ENCODE measurements around the gene MYT1. TPM values are rescaled to one million over a fixed set of nuclear protein-coding genes. Genes with fewer than 3 reads are reported as not detected.

MYT1 gene
- polyA plus RNA-seq, 1 donor from 2014 or later, result 35.8 TPM

- Histone ChIP-seq H3K9me2 (ENCODE audit: insufficient read depth, low read length) (no peaks in the 10 kb centered on the region), H4K20me1 (ENCODE audit: insufficient read depth) (no peaks in the 10 kb centered on the region), H3K9me3 (ENCODE audit: low read length) (no peaks in the 10 kb centered on the region), H3K36me3 (ENCODE audit: insufficient read depth, low read length) (peaks cover 9% of the 10 kb centered on the region), H2AFZ (ENCODE audit: low read depth, low read length) (no peak overlapping the region), H3K4me2 (ENCODE audit: low read length) (no peak overlapping the region), H3K4me3 (ENCODE audit: low read length) (no peak overlapping the region), H3K27ac (ENCODE audit: low read length) (no peak overlapping the region), H3K9ac (ENCODE audit: low read length) (no peak overlapping the region), H3F3A (ENCODE audit: insufficient read depth, low read length, poor library complexity, severe bottlenecking) (no peaks in the 10 kb centered on the region), H3K27me3 (ENCODE audit: insufficient read depth, low read depth, low read length) (no peaks in the 10 kb centered on the region), H3K79me2 (replicated peaks; ENCODE audit: insufficient read depth, low read length) (no peaks in the 10 kb centered on the region)
- TF ChIP-seq EP300 (conservative IDR thresholded peaks at IDR 0.05; ENCODE audit: poor library complexity, severe bottlenecking) (no peak), POLR2AphosphoS5 (IDR thresholded peaks at IDR 0.05) (no peak), MXI1 (conservative IDR thresholded peaks at IDR 0.05; ENCODE audit: poor library complexity, severe bottlenecking) (no peak), SMC3 (conservative IDR thresholded peaks at IDR 0.05; ENCODE audit: poor library complexity) (no peak), RAD21 (conservative IDR thresholded peaks at IDR 0.05) (no peak), EZH2 (IDR thresholded peaks at IDR 0.05; ENCODE audit: borderline replicate concordance, insufficient read depth, low read length, poor library complexity, severe bottlenecking) (no peak), TAF1 (IDR thresholded peaks at IDR 0.05; ENCODE audit: low read depth) (no peak), CTCF (IDR thresholded peaks at IDR 0.05; ENCODE audit: poor library complexity, severe bottlenecking) (no peak)
- TF ChIP-seq, protein P1, sequence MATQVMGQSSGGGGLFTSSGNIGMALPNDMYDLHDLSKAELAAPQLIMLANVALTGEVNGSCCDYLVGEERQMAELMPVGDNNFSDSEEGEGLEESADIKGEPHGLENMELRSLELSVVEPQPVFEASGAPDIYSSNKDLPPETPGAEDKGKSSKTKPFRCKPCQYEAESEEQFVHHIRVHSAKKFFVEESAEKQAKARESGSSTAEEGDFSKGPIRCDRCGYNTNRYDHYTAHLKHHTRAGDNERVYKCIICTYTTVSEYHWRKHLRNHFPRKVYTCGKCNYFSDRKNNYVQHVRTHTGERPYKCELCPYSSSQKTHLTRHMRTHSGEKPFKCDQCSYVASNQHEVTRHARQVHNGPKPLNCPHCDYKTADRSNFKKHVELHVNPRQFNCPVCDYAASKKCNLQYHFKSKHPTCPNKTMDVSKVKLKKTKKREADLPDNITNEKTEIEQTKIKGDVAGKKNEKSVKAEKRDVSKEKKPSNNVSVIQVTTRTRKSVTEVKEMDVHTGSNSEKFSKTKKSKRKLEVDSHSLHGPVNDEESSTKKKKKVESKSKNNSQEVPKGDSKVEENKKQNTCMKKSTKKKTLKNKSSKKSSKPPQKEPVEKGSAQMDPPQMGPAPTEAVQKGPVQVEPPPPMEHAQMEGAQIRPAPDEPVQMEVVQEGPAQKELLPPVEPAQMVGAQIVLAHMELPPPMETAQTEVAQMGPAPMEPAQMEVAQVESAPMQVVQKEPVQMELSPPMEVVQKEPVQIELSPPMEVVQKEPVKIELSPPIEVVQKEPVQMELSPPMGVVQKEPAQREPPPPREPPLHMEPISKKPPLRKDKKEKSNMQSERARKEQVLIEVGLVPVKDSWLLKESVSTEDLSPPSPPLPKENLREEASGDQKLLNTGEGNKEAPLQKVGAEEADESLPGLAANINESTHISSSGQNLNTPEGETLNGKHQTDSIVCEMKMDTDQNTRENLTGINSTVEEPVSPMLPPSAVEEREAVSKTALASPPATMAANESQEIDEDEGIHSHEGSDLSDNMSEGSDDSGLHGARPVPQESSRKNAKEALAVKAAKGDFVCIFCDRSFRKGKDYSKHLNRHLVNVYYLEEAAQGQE (IDR thresholded peaks at IDR 0.05; ENCODE audit: borderline replicate concordance), result no peak
These were observed 60.9 kb downstream of the MYT1 start for GRCh38 chr20:64225171-64225595.

DNA sequence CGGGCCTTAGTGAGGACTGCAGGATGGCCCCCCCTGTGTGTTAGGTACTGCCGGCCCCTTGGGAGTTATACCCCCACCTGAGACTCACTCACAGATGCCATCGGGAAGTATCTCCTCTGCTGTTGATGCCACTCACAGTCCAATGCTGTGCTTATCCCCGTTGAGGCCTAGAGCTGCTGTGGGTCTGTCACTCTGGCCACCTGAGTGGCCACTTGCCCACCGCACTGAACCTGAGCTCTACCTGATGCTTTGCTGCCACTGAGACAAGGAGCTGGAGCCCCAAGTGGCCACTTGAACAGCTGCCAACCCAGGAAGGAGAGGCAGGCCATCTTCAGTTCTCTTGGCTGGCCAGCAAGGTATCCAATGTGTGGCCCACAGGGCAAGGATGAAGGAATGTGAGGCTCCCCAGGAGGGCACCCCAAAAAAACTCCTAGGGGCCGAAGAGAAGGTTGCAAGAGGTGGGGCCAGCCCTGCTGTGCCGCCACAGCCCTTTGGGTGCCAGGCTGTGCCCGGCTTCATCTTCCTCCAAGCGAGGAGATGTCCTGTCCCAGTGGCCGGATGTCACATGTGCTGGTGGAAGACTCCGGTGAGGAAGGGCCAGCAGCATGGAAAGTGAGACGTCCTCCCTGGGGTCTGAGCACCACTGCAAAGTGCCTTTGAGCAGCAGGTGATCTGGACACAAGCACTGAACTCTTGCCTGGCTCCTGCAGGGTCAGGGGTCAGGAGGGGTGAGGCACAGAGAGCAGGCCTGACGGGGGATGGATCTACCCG, 61.8 kb downstream of the MYT1 start:
- Histone ChIP-seq H2AFZ (ENCODE audit: low read depth, low read length) (no peak overlapping the region), H3K36me3 (ENCODE audit: insufficient read depth, low read length) (peaks cover 9% of the 10 kb centered on the region), H3K9me3 (ENCODE audit: low read length) (no peaks in the 10 kb centered on the region), H3K9ac (ENCODE audit: low read length) (no peak overlapping the region), H3K79me2 (replicated peaks; ENCODE audit: insufficient read depth, low read length) (no peaks in the 10 kb centered on the region), H3K4me3 (ENCODE audit: low read length) (no peak overlapping the region), H3K27ac (ENCODE audit: low read length) (no peak overlapping the region), H3K4me2 (ENCODE audit: low read length) (no peak overlapping the region), H3F3A (ENCODE audit: insufficient read depth, low read length, poor library complexity, severe bottlenecking) (no peaks in the 10 kb centered on the region), H3K27me3 (ENCODE audit: insufficient read depth, low read depth, low read length) (no peaks in the 10 kb centered on the region), H3K9me2 (ENCODE audit: insufficient read depth, low read length) (no peaks in the 10 kb centered on the region), H4K20me1 (ENCODE audit: insufficient read depth) (no peaks in the 10 kb centered on the region)
- TF ChIP-seq TAF1 (IDR thresholded peaks at IDR 0.05; ENCODE audit: low read depth) (no peak), POLR2AphosphoS5 (IDR thresholded peaks at IDR 0.05) (no peak), EP300 (conservative IDR thresholded peaks at IDR 0.05; ENCODE audit: poor library complexity, severe bottlenecking) (no peak), MXI1 (conservative IDR thresholded peaks at IDR 0.05; ENCODE audit: poor library complexity, severe bottlenecking) (no peak), SMC3 (conservative IDR thresholded peaks at IDR 0.05; ENCODE audit: poor library complexity) (no peak), EZH2 (IDR thresholded peaks at IDR 0.05; ENCODE audit: borderline replicate concordance, insufficient read depth, low read length, poor library complexity, severe bottlenecking) (no peak), CTCF (IDR thresholded peaks at IDR 0.05; ENCODE audit: poor library complexity, severe bottlenecking) (no peak), RAD21 (conservative IDR thresholded peaks at IDR 0.05) (no peak)
- TF ChIP-seq, protein P1 (IDR thresholded peaks at IDR 0.05; ENCODE audit: borderline replicate concordance), result no peak

Measured in neural cell (in vitro differentiated cells).